Activated effector memory CD4-positive, alpha-beta T cell treated with anti-CD3 and anti-CD28 coated beads, Interleukin-2, amount 50 U/mL, for 16 hours (primary cell): Measurements from ENCODE around the gene GRIFIN.

Source experiments
- DNase-seq: peaks from one replicate; pipeline ENCODE4 v3.0.0-alpha.2; 2020

Gene GRIFIN

GRCh38 chr7:2512179-2512661 lies 36.0 kb upstream of the GRIFIN start:
- DNase-seq, result no peak

- DNase-seq, result no peak
These were observed 35.6 kb upstream of the GRIFIN start for GRCh38 chr7:2511769-2512168.

- DNase-seq, result peak; percentile 85
These were observed 34.9 kb upstream of the GRIFIN start for GRCh38 chr7:2510909-2511768.

GRCh38 chr7:2510130-2510776 lies 34.1 kb upstream of the GRIFIN start:
- DNase-seq, result no peak

GRCh38 chr7:2509298-2509906 lies 33.2 kb upstream of the GRIFIN start:
- DNase-seq, result no peak

GRCh38 chr7:2508327-2509215 lies 32.4 kb upstream of the GRIFIN start:
- peak; percentile 89 for DNase-seq

GRCh38 chr7:2507917-2508306 lies 31.7 kb upstream of the GRIFIN start:
- no peak for DNase-seq

- no peak for DNase-seq
These were observed 31.2 kb upstream of the GRIFIN start for GRCh38 chr7:2507208-2507916.

- DNase-seq, result no peak
These were observed 29.2 kb upstream of the GRIFIN start for GRCh38 chr7:2505401-2505800.

GRCh38 chr7:2504889-2505375 lies 28.7 kb upstream of the GRIFIN start:
- DNase-seq, result no peak

- DNase-seq, result no peak
These were observed 28.1 kb upstream of the GRIFIN start for GRCh38 chr7:2504128-2504888.

GRCh38 chr7:2503056-2503941 lies 27.1 kb upstream of the GRIFIN start:
- DNase-seq, result no peak

GRCh38 chr7:2502647-2502966 lies 26.4 kb upstream of the GRIFIN start:
- DNase-seq, result no peak

GRCh38 chr7:2501947-2502646 lies 25.9 kb upstream of the GRIFIN start:
- no peak for DNase-seq

GRCh38 chr7:2500701-2501100 lies 24.5 kb upstream of the GRIFIN start:
- no peak for DNase-seq

- DNase-seq, result no peak
These were observed 23.7 kb upstream of the GRIFIN start for GRCh38 chr7:2499719-2500430.

GRCh38 chr7:2499181-2499580 lies 23.0 kb upstream of the GRIFIN start:
- no peak for DNase-seq

GRCh38 chr7:2498708-2499107 lies 22.5 kb upstream of the GRIFIN start:
- no peak for DNase-seq
